Ovary (tissue), 9 donors: Measurements from ENCODE around the gene PPP2R2C. TPM values are rescaled to one million over a fixed set of nuclear protein-coding genes. Genes with fewer than 3 reads are reported as not detected.

Experiments used
- DNase-seq, 5 donors: peaks; one replicate each; pipeline ENCODE4 v3.0.0-alpha.2; 2019 to 2020
- H3K27ac ChIP-seq, 2 donors: fragments of 200-600 bp; one replicate each; pipeline versions ENCODE4 v1.5.1 to v1.8.0; 2019 to 2022
- H3K27me3 ChIP-seq: fragments of 200-600 bp; one replicate; pipeline ENCODE4 v1.8.0; 2022
- H3K36me3 ChIP-seq: fragments of 200-600 bp; sonication (generic); one replicate; pipeline ENCODE4 v1.5.1; 2019
- H3K4me1 ChIP-seq: one replicate; pipeline ENCODE4 v1.8.1; 2013; ENCODE audit warnings: mild to moderate bottlenecking, moderate library complexity; ENCODE audit not compliant: insufficient read depth
- H3K4me3 ChIP-seq: fragments of 200-600 bp; sonication (generic); one replicate; pipeline ENCODE4 v1.5.1; 2017
- H3K9me3 ChIP-seq, 2 donors: fragments of 200-600 bp in 1 of 2; sonication (generic) in 1 of 2; one replicate each; pipeline versions ENCODE4 v1.5.1 to v1.8.1; 2013 to 2019; ENCODE audit warnings: mild to moderate bottlenecking in 1 of 2, moderate library complexity in 1 of 2
- EP300 ChIP-seq: sonication (generic); formaldehyde crosslinking; IDR thresholded peaks from one replicate; pipeline ENCODE4 v1.6.1; 2017; ENCODE audit warnings: antibody characterized with exemption
- POLR2A ChIP-seq: fragments of 450-650 bp; IDR thresholded peaks from one replicate; pipeline ENCODE4 v1.6.1; 2017; ENCODE audit warnings: antibody characterized with exemption, mild to moderate bottlenecking, moderate library complexity
- WGBS, 3 donors: extraction: QIAGEN DNeasy Blood & Tissue Kit in 1 of 3; methylation state at CpG; one replicate each; pipeline versions ENCODE4 v1.1.5 to v1.1.7; 2013 to 2017; 5-methylcytosine and 5-hydroxymethylcytosine counted together
- intact Hi-C, 4 donors: fragments of 100-400 bp; cut with DNase I; formaldehyde crosslinking; loops; one replicate each; pipeline versions ENCODE4 v1.11.0 to v1.15.1; 2022 to 2023
- polyA plus RNA-seq, 2 donors: library from polyadenylated mRNA; stranded (reverse); fragments of 200-250 nt in 1 of 2; fragments of 350-450 nt in 1 of 2; fragmentation: Illumina TruSeq in 1 of 2; extraction: RNeasy Lipid Tissue Mini Kit (QIAGEN cat#74804) in 1 of 2; gene quantifications; one replicate each; pipeline ENCODE4 v1.2.3, GENCODE V29; 2013 to 2014
- total RNA-seq, 7 donors: library from RNA; depleted of rRNA in 2 of 7; stranded (reverse); fragments of >200 nt in 2 of 7; fragmentation: NEBNext Ultra II Directional in 3 of 7; extraction: Animal tissue kit (Norgen Biotek cat#: 25700) in 3 of 7; gene quantifications; one replicate each; pipeline versions ENCODE4 v1.1.0 to v1.2.4, GENCODE V29; 2016 to 2023
- TF ChIP-seq, protein P1 (sequence below), 3 donors: fragments of 450-650 bp in 2 of 3; fragments of 200-600 bp in 1 of 3; IDR thresholded peaks; one replicate each; pipeline versions ENCODE4 v1.5.1 to v1.8.0; 2016 to 2022; ENCODE audit warnings: antibody characterized with exemption in 3 of 3, mild to moderate bottlenecking in 1 of 3
- donor health status: DM: no; HTN: no; CAD: no; lungs with moderate emphysema.
- donor health status: DM: no; HTN: no; CAD: no.
- donor health status: Bipolar disorder and iron deficiency.
- donor health status: DM: yes; HTN: yes; CAD: no.
- donor health status: DM: no; HTN: no; CAD: no.
- donor health status: DM: yes; HTN: yes; CAD: no.

The PPP2R2C gene
- total and polyA plus RNA-seq, 9 donors, result 0.12 to 4.5 (median 0.77) TPM

DNA sequence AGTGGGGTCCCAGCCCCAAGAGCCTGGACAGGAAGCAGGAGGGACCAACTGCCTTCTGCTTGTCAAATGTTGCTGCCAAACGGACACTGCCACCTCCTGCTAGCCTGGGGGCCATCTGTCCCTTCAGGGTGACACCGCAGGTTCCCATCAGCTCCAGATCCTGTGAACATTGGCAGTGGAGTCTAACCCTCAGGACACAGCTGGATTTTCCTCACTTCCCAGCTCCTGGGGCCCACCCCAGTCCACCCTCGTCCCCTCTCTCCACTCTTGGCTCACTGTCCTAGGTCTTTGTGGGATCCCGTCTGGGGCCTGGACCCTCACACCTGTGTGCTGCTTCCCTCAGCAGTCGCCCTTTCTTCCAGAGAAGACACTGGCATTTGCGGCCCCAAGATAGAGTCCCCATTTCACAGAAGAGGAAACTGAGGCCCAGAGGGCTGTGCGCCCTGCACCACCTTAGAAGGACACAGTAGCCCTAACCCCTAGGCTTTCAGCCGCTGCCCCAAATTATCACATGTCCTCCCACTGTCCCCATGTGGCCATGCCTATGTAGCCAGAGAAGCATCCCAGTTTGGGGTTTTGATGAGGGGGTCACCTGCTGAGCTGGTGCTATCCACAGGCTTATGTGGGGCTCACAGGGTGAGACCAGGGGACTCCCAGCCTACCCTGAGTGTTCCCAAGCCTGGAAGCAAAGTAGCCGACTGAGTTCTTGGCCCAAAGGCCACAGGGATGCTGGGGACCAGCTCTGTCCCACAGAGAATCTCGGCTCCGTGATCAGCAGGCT, 20.1 kb downstream of the PPP2R2C start:
- no peaks in the 10 kb centered on the region for H3K36me3 ChIP-seq
- intact Hi-C loops, result no loop called here
- no peaks in the 10 kb centered on the region for H3K4me1 ChIP-seq
- H3K9me3 ChIP-seq, result no peaks in the 10 kb centered on the region
- no peaks in the 10 kb centered on the region for H3K27me3 ChIP-seq
- 81 to 90% (median 86%) methylated on average over 11 of the region's 11 CpGs for WGBS, 3 donors
- H3K27ac ChIP-seq, result no peak overlapping the region
- H3K4me3 ChIP-seq, result no peak overlapping the region
- DNase-seq, result no peak
- no peak for TF ChIP-seq POLR2A
- TF ChIP-seq EP300, result no peak
- TF ChIP-seq, protein P1, sequence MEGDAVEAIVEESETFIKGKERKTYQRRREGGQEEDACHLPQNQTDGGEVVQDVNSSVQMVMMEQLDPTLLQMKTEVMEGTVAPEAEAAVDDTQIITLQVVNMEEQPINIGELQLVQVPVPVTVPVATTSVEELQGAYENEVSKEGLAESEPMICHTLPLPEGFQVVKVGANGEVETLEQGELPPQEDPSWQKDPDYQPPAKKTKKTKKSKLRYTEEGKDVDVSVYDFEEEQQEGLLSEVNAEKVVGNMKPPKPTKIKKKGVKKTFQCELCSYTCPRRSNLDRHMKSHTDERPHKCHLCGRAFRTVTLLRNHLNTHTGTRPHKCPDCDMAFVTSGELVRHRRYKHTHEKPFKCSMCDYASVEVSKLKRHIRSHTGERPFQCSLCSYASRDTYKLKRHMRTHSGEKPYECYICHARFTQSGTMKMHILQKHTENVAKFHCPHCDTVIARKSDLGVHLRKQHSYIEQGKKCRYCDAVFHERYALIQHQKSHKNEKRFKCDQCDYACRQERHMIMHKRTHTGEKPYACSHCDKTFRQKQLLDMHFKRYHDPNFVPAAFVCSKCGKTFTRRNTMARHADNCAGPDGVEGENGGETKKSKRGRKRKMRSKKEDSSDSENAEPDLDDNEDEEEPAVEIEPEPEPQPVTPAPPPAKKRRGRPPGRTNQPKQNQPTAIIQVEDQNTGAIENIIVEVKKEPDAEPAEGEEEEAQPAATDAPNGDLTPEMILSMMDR (IDR thresholded peaks at IDR 0.05), result no peak

DNA sequence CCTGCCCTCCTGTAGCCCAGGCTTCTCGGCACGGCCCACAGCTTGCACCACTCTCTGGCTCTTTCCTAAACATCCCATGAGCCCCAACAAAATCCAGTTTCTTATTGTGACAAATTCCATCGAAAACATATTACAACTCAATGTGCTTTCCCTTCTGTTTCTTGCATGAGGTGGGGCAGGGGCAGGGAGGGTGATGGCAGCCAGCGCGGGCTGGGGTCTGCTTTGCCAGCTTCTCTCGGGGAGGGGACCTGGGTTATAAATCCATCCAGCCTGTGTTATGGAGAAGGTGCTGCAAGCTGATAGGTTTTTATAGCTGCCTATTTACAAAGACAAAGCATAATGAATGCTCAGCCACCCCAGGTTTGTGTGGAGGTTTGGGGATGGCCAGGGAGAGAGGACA, 21.1 kb downstream of the PPP2R2C start:
- intact Hi-C loops, result no loop called here
- Histone ChIP-seq H3K27ac (no peak overlapping the region), H3K4me1 (peaks cover 2% of the 10 kb centered on the region), H3K27me3 (no peaks in the 10 kb centered on the region), H3K36me3 (no peaks in the 10 kb centered on the region), H3K4me3 (no peak overlapping the region), H3K9me3 (no peaks in the 10 kb centered on the region)
- DNase-seq, result no peak
- TF ChIP-seq, protein P1 (IDR thresholded peaks at IDR 0.05), result no peak
- TF ChIP-seq EP300 (no peak), POLR2A (no peak)
- WGBS, 3 donors, result 76 to 85% (median 78%) methylated on average over 6 of the region's 6 CpGs

DNA sequence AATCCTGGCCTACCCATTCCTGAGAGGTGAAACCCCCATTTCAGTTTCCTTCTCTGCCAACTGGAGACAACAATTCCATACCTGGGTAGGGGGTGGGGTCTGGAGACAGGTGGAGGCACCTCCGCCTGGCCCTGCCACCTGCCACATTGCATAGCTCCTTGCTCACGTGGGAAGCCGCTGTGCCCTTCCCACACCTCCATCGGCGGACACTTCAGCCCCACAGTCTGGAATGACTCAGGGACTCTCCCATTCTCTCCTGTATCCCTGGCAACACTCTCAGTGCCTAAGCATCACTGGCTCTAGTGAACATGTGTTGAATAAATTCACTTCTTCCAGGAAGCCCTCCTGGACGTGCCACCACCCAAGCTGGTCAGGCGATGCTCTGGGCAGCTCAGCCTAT, 21.7 kb downstream of the PPP2R2C start:
- Histone ChIP-seq H3K27ac (no peak overlapping the region), H3K36me3 (no peaks in the 10 kb centered on the region), H3K27me3 (no peaks in the 10 kb centered on the region), H3K9me3 (no peaks in the 10 kb centered on the region), H3K4me3 (no peak overlapping the region), H3K4me1 (peaks cover 2% of the 10 kb centered on the region)
- TF ChIP-seq EP300 (no peak), POLR2A (no peak)
- DNase-seq, result no peak
- WGBS, 3 donors, result 89 to 90% (median 89%) methylated on average over 6 to 7 of the region's 7 CpGs
- intact Hi-C loops, result no loop called here

DNA sequence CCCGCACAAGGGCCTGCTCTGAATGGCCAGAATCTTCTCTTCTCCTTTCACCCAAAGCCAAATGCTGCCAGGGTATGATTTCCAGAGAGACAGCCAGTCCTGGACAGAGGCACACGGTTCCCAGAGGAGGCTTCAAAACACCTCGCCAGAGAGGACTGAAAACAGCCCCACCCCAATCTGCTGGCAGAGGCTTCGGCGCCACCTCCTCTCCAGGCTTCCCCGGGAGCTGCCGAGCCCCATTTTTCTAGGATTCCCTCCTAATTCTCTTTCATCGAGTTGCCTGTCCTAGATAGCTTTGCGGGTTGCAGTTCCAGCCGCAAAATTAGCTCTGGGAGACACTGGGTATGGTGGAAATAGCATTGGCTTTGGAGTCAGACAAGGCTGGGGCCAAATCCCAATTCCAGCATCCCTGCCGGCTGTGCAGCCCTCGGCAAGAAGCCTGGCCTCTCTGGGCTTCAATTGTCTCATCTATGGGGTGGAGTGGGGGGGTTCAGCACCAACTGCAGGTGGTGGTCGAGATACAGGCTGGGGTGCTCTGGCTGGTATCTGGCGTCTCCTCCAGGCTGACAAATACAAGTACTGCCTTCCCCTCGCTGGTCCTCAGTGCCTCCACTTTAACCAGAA, 22.6 kb downstream of the PPP2R2C start:
- no peaks in the 10 kb centered on the region for H3K9me3 ChIP-seq
- 58 to 69% (median 63%) methylated on average over 15 of the region's 15 CpGs for WGBS, 3 donors
- no peak for DNase-seq
- peaks cover 2% of the 10 kb centered on the region for H3K4me1 ChIP-seq
- no peak overlapping the region for H3K27ac ChIP-seq
- TF ChIP-seq EP300 (no peak), POLR2A (no peak)
- TF ChIP-seq, protein P1 (IDR thresholded peaks at IDR 0.05), result no peak
- intact Hi-C loops, result no loop called here
- no peaks in the 10 kb centered on the region for H3K36me3 ChIP-seq
- H3K4me3 ChIP-seq, result no peak overlapping the region
- no peaks in the 10 kb centered on the region for H3K27me3 ChIP-seq

DNA sequence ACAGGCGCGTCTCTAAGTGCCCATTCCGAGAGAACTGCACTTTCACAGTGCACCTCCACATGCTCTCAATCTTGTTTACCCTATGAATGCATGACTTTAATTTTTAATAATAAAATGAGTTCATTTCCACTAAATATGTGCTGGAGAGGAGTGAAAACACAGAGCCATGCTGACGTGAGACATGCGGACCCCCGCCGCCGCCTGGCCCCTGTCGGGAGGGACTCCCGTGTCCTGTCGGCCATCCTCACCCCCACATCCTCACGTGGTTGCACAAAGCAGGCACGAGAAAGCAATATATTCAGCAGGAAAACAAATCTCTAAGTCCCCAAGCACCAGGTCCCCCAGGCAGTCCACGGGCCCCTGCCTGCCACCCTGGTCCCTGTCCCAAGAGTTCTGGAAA, 23.1 kb downstream of the PPP2R2C start:
- H3K27ac ChIP-seq, result no peak overlapping the region
- DNase-seq, result no peak
- WGBS, 3 donors, result 75 to 82% (median 78%) methylated on average over 14 of the region's 14 CpGs
- H3K4me3 ChIP-seq, result no peak overlapping the region
- peaks cover 2% of the 10 kb centered on the region for H3K4me1 ChIP-seq
- no peaks in the 10 kb centered on the region for H3K36me3 ChIP-seq
- intact Hi-C loops, result no loop called here
- H3K27me3 ChIP-seq, result no peaks in the 10 kb centered on the region
- no peaks in the 10 kb centered on the region for H3K9me3 ChIP-seq
- TF ChIP-seq, protein P1 (IDR thresholded peaks at IDR 0.05), result no peak
- no peak for TF ChIP-seq EP300
- no peak for TF ChIP-seq POLR2A
